Karpas-422 (cell line): ENCODE results near the gene TRAPPC2. TPM values are rescaled to one million over a fixed set of nuclear protein-coding genes. Genes with fewer than 3 reads are reported as not detected.

Experiments used
- DNase-seq: peaks from one replicate; pipeline ENCODE4 v3.0.0-alpha.2; 2015
- H2AFZ ChIP-seq: fragments of 200-600 bp; sonication (generic); 2 replicates; pipeline ENCODE4 v1.6.1; 2014; ENCODE audit warnings: antibody characterized with exemption, low read length, mixed read lengths
- H3K27ac ChIP-seq: fragments of 200-600 bp; sonication (generic); 2 replicates; pipeline ENCODE4 v1.5.1; 2014; ENCODE audit warnings: mild to moderate bottlenecking, low read length, moderate library complexity
- H3K27me3 ChIP-seq: fragments of 200-600 bp; sonication (generic); 2 replicates; pipeline ENCODE4 v1.6.1; 2014; ENCODE audit warnings: low read length, mixed read lengths
- H3K36me3 ChIP-seq: fragments of 200-600 bp; sonication (generic); 2 replicates; pipeline ENCODE4 v1.6.1; 2014; ENCODE audit warnings: low read length, mixed read lengths; ENCODE audit not compliant: insufficient read depth
- H3K4me1 ChIP-seq: fragments of 200-600 bp; sonication (generic); 2 replicates; pipeline ENCODE4 v1.6.1; 2014; ENCODE audit warnings: mild to moderate bottlenecking, low read length, mixed read lengths
- H3K4me2 ChIP-seq: fragments of 200-600 bp; sonication (generic); 2 replicates; pipeline ENCODE4 v1.6.1; 2014; ENCODE audit warnings: low read length, low read depth, mild to moderate bottlenecking; ENCODE audit not compliant: poor library complexity, severe bottlenecking
- H3K4me3 ChIP-seq: fragments of 200-600 bp; sonication (generic); 2 replicates; pipeline ENCODE4 v1.5.1; 2014; ENCODE audit warnings: mild to moderate bottlenecking, antibody characterized with exemption, low read length, mixed read lengths
- H3K79me2 ChIP-seq: fragments of 200-600 bp; sonication (generic); 2 replicates; pipeline ENCODE4 v1.6.1; 2014; ENCODE audit warnings: mild to moderate bottlenecking, low read length, mixed read lengths
- H3K9ac ChIP-seq: fragments of 200-600 bp; sonication (generic); 2 replicates; pipeline ENCODE4 v1.6.0; 2014; ENCODE audit warnings: low read length
- H3K9me2 ChIP-seq: fragments of 200-600 bp; sonication (generic), shearing (Covaris generic); replicated peaks from 2 replicates; pipeline ENCODE4 v1.6.0; 2014; ENCODE audit warnings: mild to moderate bottlenecking, low read length, moderate library complexity; ENCODE audit not compliant: insufficient read depth
- H3K9me3 ChIP-seq: fragments of 300-700, 200-600 bp; sonication (generic); 2 replicates; pipeline ENCODE4 v1.6.1; 2014; ENCODE audit warnings: low read length, mixed read lengths
- H4K20me1 ChIP-seq: fragments of 200-600 bp; sonication (generic); 2 replicates; pipeline ENCODE4 v1.6.1; 2014; ENCODE audit warnings: mild to moderate bottlenecking, antibody characterized with exemption, low read length, low read depth; ENCODE audit not compliant: insufficient read depth
- total RNA-seq: library from RNA; depleted of rRNA; stranded (reverse); fragments of >200 nt; shearing (Covaris generic); gene quantifications from 2 replicates; pipeline ENCODE4 v1.2.3, GENCODE V29; 2014; ENCODE audit warnings: low replicate concordance

TRAPPC2 gene
- total RNA-seq, 1 experiment from 2014 or later = 60.5 TPM

GRCh38 chrX:13764765-13765164 is 30.3 kb upstream of the TRAPPC2 start:
- DNase-seq = no peak
- H3K4me2 ChIP-seq = no peak overlapping the region

DNA sequence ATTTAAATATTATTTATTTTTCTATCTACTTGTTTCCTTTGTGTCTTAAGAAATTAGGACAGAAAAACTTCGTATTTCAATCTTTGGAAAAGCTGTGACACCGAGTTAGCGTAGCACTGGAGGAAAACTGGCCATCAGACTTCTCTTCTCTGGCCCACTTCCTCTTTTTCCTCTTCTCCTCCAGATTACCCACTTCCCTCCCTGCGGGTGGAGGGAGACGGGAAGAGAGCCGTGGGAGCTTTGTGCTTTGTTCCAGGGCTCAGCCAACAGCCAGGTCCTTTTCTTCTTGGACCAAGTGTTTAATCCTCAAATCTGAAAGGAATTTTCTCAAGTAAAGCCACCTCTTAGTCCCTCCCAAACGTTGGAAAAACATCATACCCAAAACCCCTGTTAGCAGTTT is 29.9 kb upstream of the TRAPPC2 start:
- Histone ChIP-seq H3K9ac (no peak overlapping the region), H3K36me3 (peaks cover 80% of the 10 kb centered on the region), H3K27ac (no peak overlapping the region), H3K27me3 (no peaks in the 10 kb centered on the region), H3K9me2 (no peaks in the 10 kb centered on the region), H3K4me2 (no peak overlapping the region), H2AFZ (no peak overlapping the region), H4K20me1 (no peaks in the 10 kb centered on the region), H3K79me2 (no peaks in the 10 kb centered on the region), H3K4me1 (peaks cover 24% of the 10 kb centered on the region), H3K9me3 (no peaks in the 10 kb centered on the region), H3K4me3 (no peak overlapping the region)
- no peak for DNase-seq

More at GRCh38 chrX:13764765-13765164, 30.3 kb upstream of the TRAPPC2 start:
- no peaks in the 10 kb centered on the region for H3K9me2 ChIP-seq
- H2AFZ ChIP-seq = no peak overlapping the region
- H3K27me3 ChIP-seq = no peaks in the 10 kb centered on the region
- no peak overlapping the region for H3K27ac ChIP-seq
- no peaks in the 10 kb centered on the region for H3K9me3 ChIP-seq
- H3K9ac ChIP-seq = no peak overlapping the region
- H3K4me1 ChIP-seq = peaks cover 19% of the 10 kb centered on the region
- no peak overlapping the region for H3K4me3 ChIP-seq
- no peaks in the 10 kb centered on the region for H4K20me1 ChIP-seq
- peaks cover 79% of the 10 kb centered on the region for H3K36me3 ChIP-seq
- H3K79me2 ChIP-seq = no peaks in the 10 kb centered on the region

GRCh38 chrX:13763489-13763888 is 29.1 kb upstream of the TRAPPC2 start:
- Histone ChIP-seq H3K36me3 (peaks cover 74% of the 10 kb centered on the region), H3K27me3 (no peaks in the 10 kb centered on the region), H3K4me1 (peaks cover 32% of the 10 kb centered on the region), H3K9me3 (no peaks in the 10 kb centered on the region), H2AFZ (no peak overlapping the region), H3K4me3 (no peak overlapping the region), H3K79me2 (no peaks in the 10 kb centered on the region), H4K20me1 (no peaks in the 10 kb centered on the region), H3K27ac (no peak overlapping the region), H3K9ac (no peak overlapping the region), H3K9me2 (no peaks in the 10 kb centered on the region), H3K4me2 (no peak overlapping the region)
- DNase-seq = no peak

- peak overlapping the region; percentile 39; the same call in 1 of the 2 replicates for H3K27ac ChIP-seq
- no peaks in the 10 kb centered on the region for H3K9me2 ChIP-seq
- no peaks in the 10 kb centered on the region for H4K20me1 ChIP-seq
- no peaks in the 10 kb centered on the region for H3K79me2 ChIP-seq
- H3K4me2 ChIP-seq = no peak overlapping the region
- peaks cover 75% of the 10 kb centered on the region for H3K36me3 ChIP-seq
- H2AFZ ChIP-seq = no peak overlapping the region
- H3K4me3 ChIP-seq = no peak overlapping the region
- H3K9me3 ChIP-seq = no peaks in the 10 kb centered on the region
- DNase-seq = no peak
- peaks cover 49% of the 10 kb centered on the region for H3K4me1 ChIP-seq
- H3K27me3 ChIP-seq = no peaks in the 10 kb centered on the region
- no peak overlapping the region for H3K9ac ChIP-seq
These were observed 27.4 kb upstream of the TRAPPC2 start for GRCh38 chrX:13761606-13762414.

GRCh38 chrX:13760426-13760825 is 26.0 kb upstream of the TRAPPC2 start:
- Histone ChIP-seq H4K20me1 (no peaks in the 10 kb centered on the region), H3K27ac (no peak overlapping the region), H3K9me3 (no peaks in the 10 kb centered on the region), H3K4me1 (peaks cover 55% of the 10 kb centered on the region), H3K4me3 (no peak overlapping the region), H3K9ac (no peak overlapping the region), H3K9me2 (no peaks in the 10 kb centered on the region), H2AFZ (no peak overlapping the region), H3K4me2 (no peak overlapping the region), H3K36me3 (peaks cover 66% of the 10 kb centered on the region), H3K79me2 (no peaks in the 10 kb centered on the region), H3K27me3 (no peaks in the 10 kb centered on the region)
- DNase-seq = no peak

GRCh38 chrX:13759152-13759718 is 24.8 kb upstream of the TRAPPC2 start:
- Histone ChIP-seq H3K9me3 (no peaks in the 10 kb centered on the region), H3K79me2 (no peaks in the 10 kb centered on the region), H3K9me2 (no peaks in the 10 kb centered on the region), H3K4me3 (peak overlapping the region; percentile 36), H3K27ac (peak overlapping the region; percentile 88), H4K20me1 (no peaks in the 10 kb centered on the region), H3K27me3 (no peaks in the 10 kb centered on the region), H3K36me3 (peaks cover 54% of the 10 kb centered on the region), H2AFZ (no peak overlapping the region), H3K9ac (peak overlapping the region; percentile 22), H3K4me1 (peaks cover 64% of the 10 kb centered on the region), H3K4me2 (peak overlapping the region; percentile 61)
- peak; percentile 83 for DNase-seq

DNA sequence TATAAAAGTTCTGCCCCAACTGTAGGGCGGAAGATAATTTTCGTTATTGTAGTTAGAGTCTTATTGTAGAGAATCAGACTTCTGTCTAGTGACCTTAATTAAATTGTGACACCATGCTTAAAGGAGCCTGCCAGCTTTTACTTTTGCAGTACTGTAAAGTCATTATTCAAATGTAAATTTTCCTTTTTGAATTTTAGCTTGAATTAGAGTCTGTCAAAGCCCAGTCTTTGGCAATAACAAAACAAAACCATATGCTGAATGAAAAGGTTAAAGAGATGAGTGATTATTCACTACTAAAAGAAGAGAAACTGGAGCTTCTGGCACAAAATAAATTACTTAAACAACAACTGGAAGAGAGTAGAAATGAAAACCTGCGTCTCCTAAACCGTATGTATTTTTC is 22.0 kb upstream of the TRAPPC2 start:
- no peak overlapping the region for H3K4me2 ChIP-seq
- peaks cover 48% of the 10 kb centered on the region for H3K36me3 ChIP-seq
- H3K4me1 ChIP-seq = peaks cover 79% of the 10 kb centered on the region

DNA sequence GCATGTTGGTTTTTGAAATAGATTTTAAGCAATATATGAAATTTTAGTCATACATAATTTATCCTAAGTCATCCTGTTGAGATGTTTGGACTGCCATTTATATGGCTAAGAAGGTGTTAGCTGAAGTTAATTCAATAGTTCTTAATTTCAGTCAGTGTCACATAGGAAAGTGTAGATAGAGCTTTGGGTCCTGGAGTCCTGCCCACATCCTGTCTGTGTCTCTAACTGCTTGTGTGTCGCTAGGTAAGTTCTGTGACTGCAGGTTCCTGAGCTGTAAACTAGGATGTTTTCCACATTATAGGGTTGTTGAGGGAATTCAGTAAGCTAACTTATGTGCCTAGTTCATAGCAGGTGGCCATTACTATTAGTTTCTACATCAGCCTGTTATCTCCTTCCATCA is 20.8 kb upstream of the TRAPPC2 start:
- Histone ChIP-seq H3K9ac (no peak overlapping the region), H3K4me1 (peaks cover 73% of the 10 kb centered on the region), H3K36me3 (peaks cover 48% of the 10 kb centered on the region), H3K9me3 (no peaks in the 10 kb centered on the region), H3K4me3 (no peak overlapping the region), H3K9me2 (no peaks in the 10 kb centered on the region), H3K27ac (peak overlapping the region; percentile 28), H3K27me3 (no peaks in the 10 kb centered on the region), H3K79me2 (peaks cover 18% of the 10 kb centered on the region), H3K4me2 (no peak overlapping the region), H4K20me1 (no peaks in the 10 kb centered on the region), H2AFZ (no peak overlapping the region)
- no peak for DNase-seq

More for the DNA sequence above, 22.0 kb upstream of the TRAPPC2 start:
- peaks cover 12% of the 10 kb centered on the region for H3K79me2 ChIP-seq
- no peak for DNase-seq
- H3K4me3 ChIP-seq = no peak overlapping the region
- H3K9ac ChIP-seq = no peak overlapping the region
- no peaks in the 10 kb centered on the region for H3K27me3 ChIP-seq
- H2AFZ ChIP-seq = no peak overlapping the region
- H3K9me2 ChIP-seq = no peaks in the 10 kb centered on the region
- no peaks in the 10 kb centered on the region for H4K20me1 ChIP-seq
- H3K27ac ChIP-seq = peak overlapping the region; percentile 88; the same call in 1 of the 2 replicates
- no peaks in the 10 kb centered on the region for H3K9me3 ChIP-seq
